A673 (cell line): ENCODE data around the gene ODAPH. TPM values are rescaled to one million over a fixed set of nuclear protein-coding genes. Genes with fewer than 3 reads are reported as not detected.

Source experiments
- BruUV-seq: library from RNA; stranded (reverse); fragments of 400-500 nt; replicated peaks from 2 replicates; lab custom pipeline; 2021; lab: Mats Ljungman, UMichigan
- CTCF ChIA-PET: fragments of 300-600 bp; sonication (Branson Sonifier 250); formaldehyde crosslinking; loops from one replicate; lab custom pipeline; 2022; ENCODE audit warnings: antibody characterized with exemption; lab: Charles Lee
- POLR2A ChIA-PET: fragments of 300-600 bp; sonication (Branson Sonifier 250); formaldehyde crosslinking; loops from one replicate; lab custom pipeline; 2022; ENCODE audit warnings: antibody characterized with exemption; ENCODE audit not compliant: low non-redundant PET; lab: Charles Lee
- DNase-seq: peaks from one replicate; pipeline ENCODE4 v3.0.0-alpha.2; 2015; ENCODE audit warnings: low spot score
- H3K27ac ChIP-seq: fragments of 200-600 bp; sonication (generic); 2 replicates; pipeline ENCODE4 v1.5.1; 2016; ENCODE audit warnings: mixed run types, low read depth, mild to moderate bottlenecking, mixed read lengths, antibody characterized with exemption, low read length; ENCODE audit not compliant: poor library complexity, severe bottlenecking
- H3K27me3 ChIP-seq: fragments of 200-600 bp; sonication (generic); replicated peaks from 2 replicates; pipeline ENCODE4 v1.6.1; 2017; ENCODE audit warnings: mixed run types, low read depth, mild to moderate bottlenecking, mixed read lengths, antibody characterized with exemption, low read length; ENCODE audit not compliant: insufficient read depth, poor library complexity
- H3K36me3 ChIP-seq: fragments of 200-600 bp; sonication (generic); 2 replicates; pipeline ENCODE4 v1.6.1; 2016; ENCODE audit warnings: mixed run types, mild to moderate bottlenecking, mixed read lengths, antibody characterized with exemption, low read length; ENCODE audit not compliant: insufficient read depth, poor library complexity, severe bottlenecking
- H3K4me1 ChIP-seq: fragments of 200-600 bp; sonication (generic); 2 replicates; pipeline ENCODE4 v1.6.1; 2017; ENCODE audit warnings: mixed run types, mild to moderate bottlenecking, mixed read lengths, antibody characterized with exemption, low read length; ENCODE audit not compliant: insufficient read depth, poor library complexity, severe bottlenecking
- H3K4me3 ChIP-seq: fragments of 200-600 bp; sonication (generic); 2 replicates; pipeline ENCODE4 v1.5.1; 2016; ENCODE audit warnings: low read depth, mixed run types, mild to moderate bottlenecking, mixed read lengths, low read length; ENCODE audit not compliant: poor library complexity, severe bottlenecking
- H3K9me3 ChIP-seq: fragments of 200-600 bp; sonication (generic); 2 replicates; pipeline ENCODE4 v1.6.1; 2016; ENCODE audit warnings: mixed run types, low read depth, mild to moderate bottlenecking, mixed read lengths, antibody characterized with exemption, low read length; ENCODE audit not compliant: poor library complexity, severe bottlenecking
- EZH2 ChIP-seq: fragments of 200-600 bp; sonication (generic); IDR thresholded peaks from 2 replicates; pipeline ENCODE4 v1.6.1; 2017; ENCODE audit warnings: borderline replicate concordance, low read depth, mild to moderate bottlenecking, mixed read lengths, antibody characterized with exemption, low read length; ENCODE audit not compliant: poor library complexity, severe bottlenecking
- intact Hi-C: fragments of 100-400 bp; cut with micrococcal nuclease; formaldehyde crosslinking; loops from one replicate; pipeline ENCODE4 v1.10.0; 2022; ENCODE audit not compliant: unreplicated experiment
- total RNA-seq: library from RNA; stranded (reverse); gene quantifications from 2 replicates; pipeline ENCODE4 v1.2.3, GENCODE V29; 2021
- TF ChIP-seq, protein P1 (sequence below): fragments of 300-800, 200-600 bp; sonication (generic); conservative IDR thresholded peaks from 2 replicates; pipeline ENCODE4 v1.5.1; 2017; ENCODE audit warnings: low read depth, mild to moderate bottlenecking, antibody characterized with exemption, low read length, moderate library complexity, mixed read lengths

Gene ODAPH
- total RNA-seq, 1 experiment from 2014 or later: not detected

DNA sequence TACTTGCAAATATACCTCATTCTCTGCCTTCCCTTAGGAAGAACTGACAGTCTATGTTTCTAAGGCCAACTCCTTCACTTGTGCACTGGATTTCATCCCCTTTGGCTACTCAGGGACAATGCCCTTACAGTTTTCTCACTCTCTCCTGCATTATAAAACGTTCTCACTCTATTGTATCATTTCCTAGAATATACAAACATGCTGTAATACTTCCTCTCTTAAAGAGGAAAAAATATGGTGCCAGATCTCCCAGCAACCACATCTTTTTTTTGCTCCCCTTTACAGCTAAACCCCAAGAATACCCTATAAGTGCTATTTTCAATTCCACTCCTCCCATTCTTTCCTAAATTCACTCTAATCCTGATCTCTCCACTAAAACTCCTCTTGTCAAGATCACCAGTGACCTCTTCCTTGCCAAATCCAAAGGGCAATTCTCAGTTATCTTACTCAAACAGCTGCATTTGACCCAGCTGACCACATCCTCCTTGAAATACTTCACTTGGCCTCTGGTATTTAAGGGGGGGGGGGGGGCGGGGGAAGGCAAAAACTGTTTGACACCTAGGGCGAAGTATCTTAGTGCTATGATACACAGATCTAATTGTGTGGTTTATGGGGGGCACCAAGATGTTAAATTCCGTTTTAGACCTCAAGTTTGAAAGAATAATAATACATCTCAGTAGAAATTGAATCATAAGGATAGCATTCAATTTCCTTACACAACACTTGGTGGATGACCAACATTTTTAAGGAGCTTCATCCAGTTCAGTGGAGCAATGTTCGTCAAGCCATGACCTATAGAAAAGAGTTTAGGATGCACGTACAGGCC is 43.3 kb upstream of the ODAPH start:
- CTCF ChIA-PET: no interaction called here
- Histone ChIP-seq H3K9me3 (no peaks in the 10 kb centered on the region), H3K36me3 (peaks cover 3% of the 10 kb centered on the region), H3K4me3 (peak overlapping the region; percentile 68), H3K27me3 (no peaks in the 10 kb centered on the region), H3K4me1 (peaks cover 10% of the 10 kb centered on the region), H3K27ac (no peak overlapping the region)
- TF ChIP-seq, protein P1, sequence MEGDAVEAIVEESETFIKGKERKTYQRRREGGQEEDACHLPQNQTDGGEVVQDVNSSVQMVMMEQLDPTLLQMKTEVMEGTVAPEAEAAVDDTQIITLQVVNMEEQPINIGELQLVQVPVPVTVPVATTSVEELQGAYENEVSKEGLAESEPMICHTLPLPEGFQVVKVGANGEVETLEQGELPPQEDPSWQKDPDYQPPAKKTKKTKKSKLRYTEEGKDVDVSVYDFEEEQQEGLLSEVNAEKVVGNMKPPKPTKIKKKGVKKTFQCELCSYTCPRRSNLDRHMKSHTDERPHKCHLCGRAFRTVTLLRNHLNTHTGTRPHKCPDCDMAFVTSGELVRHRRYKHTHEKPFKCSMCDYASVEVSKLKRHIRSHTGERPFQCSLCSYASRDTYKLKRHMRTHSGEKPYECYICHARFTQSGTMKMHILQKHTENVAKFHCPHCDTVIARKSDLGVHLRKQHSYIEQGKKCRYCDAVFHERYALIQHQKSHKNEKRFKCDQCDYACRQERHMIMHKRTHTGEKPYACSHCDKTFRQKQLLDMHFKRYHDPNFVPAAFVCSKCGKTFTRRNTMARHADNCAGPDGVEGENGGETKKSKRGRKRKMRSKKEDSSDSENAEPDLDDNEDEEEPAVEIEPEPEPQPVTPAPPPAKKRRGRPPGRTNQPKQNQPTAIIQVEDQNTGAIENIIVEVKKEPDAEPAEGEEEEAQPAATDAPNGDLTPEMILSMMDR: no peak
- TF ChIP-seq EZH2: no peak
- intact Hi-C loops: no loop called here
- no peak for DNase-seq
- POLR2A ChIA-PET: no interaction called here
- BruUV-seq: no TSS peak

DNA sequence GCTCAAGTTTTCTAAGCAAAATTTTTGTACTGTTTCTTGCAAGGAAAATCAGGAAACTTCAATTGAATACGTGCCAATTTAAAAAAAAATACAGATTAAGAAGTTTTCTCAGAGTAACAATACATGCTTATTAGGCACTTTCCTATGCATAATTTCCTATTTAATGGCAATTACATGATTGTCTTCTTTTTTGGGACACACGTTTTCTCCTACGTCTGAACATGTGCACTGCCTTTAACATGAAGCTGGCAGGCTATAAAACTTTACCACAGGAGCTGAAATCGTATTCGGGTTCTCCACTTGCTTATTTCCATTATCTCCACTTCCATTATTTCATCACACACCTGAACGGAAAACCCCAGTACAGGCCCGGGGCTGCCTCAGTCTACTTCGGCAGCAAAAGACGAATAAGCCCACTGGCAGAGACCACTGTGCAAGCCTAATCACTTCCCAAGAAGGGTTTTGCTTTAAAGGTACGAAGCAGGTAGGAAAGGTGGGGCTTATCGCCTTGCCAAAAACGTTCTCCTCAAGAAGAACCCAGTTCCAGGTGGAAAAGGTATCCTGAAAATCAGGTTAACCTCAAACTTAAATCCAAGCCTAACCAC is 42.2 kb upstream of the ODAPH start:
- no peak for TF ChIP-seq EZH2
- TF ChIP-seq, protein P1: no peak
- DNase-seq: no peak
- Histone ChIP-seq H3K4me1 (peaks cover 10% of the 10 kb centered on the region), H3K9me3 (no peaks in the 10 kb centered on the region), H3K36me3 (peaks cover 3% of the 10 kb centered on the region), H3K4me3 (peak overlapping the region; percentile 68), H3K27me3 (no peaks in the 10 kb centered on the region), H3K27ac (peak overlapping the region; percentile 87)
- BruUV-seq: TSS peak; percentile 52
- ChIA-PET POLR2A (interaction anchor here (0.6 kb wide), 1 partner anchor 158 kb away, joined by 3 read pairs; no protein-coding TSS in a partner anchor), CTCF (no interaction called here)
- intact Hi-C loops: no loop called here

DNA sequence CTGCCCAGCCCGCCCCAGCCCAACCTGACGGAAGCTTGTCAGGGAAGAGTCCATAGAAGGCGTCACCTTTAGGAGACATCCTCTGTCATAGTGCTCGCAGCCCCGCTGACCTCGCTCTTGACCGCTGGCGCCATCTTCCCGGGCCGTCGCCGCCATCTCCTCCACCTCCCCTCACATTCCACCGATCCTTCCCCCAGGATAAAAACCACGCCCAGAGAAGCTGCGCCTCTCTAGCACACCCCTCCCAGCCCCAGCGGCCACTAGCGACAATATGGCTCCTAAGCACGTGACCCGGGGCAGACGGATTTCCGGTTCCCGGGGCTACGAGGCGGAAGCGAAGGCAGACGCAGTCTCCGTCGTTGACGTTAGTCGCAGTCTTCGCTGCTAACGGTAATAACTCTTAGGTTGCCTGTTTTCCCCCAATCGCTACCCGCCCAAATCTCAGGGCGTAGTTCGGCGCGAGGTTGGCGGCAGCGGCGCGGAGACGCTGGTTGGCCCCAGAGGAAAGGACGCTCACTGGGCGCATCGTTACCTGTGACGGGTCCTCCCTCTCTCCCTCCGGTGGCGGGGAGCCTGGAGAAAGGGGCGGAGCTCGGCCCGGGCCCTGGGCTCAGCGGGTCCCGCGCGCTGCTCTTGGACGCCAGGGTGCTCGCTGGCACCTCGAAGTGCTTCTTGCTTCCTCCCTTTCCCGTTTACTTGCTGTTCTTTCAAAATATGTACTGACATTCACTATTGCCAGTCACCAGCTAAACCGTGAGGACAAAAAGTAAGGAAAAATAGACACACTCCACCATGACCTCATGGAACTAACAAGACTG is 41.5 kb upstream of the ODAPH start, which contains the start of the genes RCHY1 and THAP6:
Gene RCHY1 (minus strand): TSS at position 273 of the 818 bp plus-strand sequence. CDS start 117 bp downstream, at position 156.
Gene THAP6 (plus strand): TSS at position 343 of the 818 bp plus-strand sequence. CDS start 980 bp downstream, outside the sequence.
- ChIA-PET CTCF (no interaction called here), POLR2A (interaction anchor here (0.6 kb wide), 2 partner anchors 158 to 394 kb away, joined by 3 read pairs; no protein-coding TSS in a partner anchor)
- BruUV-seq: TSS peak; percentile 59
- TF ChIP-seq, protein P1: no peak
- TF ChIP-seq EZH2: no peak
- Histone ChIP-seq H3K27ac (peak within 1 kb of the TSS; percentile 87), H3K9me3 (no peaks in the 10 kb centered on the region), H3K4me3 (peak within 1 kb of the TSS; percentile 68), H3K36me3 (peaks cover 3% of the 10 kb centered on the region), H3K4me1 (peaks cover 10% of the 10 kb centered on the region), H3K27me3 (no peaks in the 10 kb centered on the region)
- DNase-seq: peak; percentile 96
- intact Hi-C loops: no loop called here
